ENCODE results near the gene PIK3R6.

Gene PIK3R6

GRCh38 chr17:8867361-8867981 lies at the start of gene PIK3R6:
Gene PIK3R6 (minus strand): TSS chr17:8867674. CDS start chr17:8849794, 17,880 bp downstream.
- no peak within 1 kb of the TSS for H3K27ac ChIP-seq (ENCODE audit: low read depth, low read length, poor library complexity, severe bottlenecking)
- no peak within 1 kb of the TSS for H3K9ac ChIP-seq (ENCODE audit: low read length)

GRCh38 chr17:8916466-8916865 lies 49.0 kb upstream of the PIK3R6 start:
- Histone ChIP-seq H3F3A (ENCODE audit: insufficient read depth, low read length) (no peaks in the 10 kb centered on the region), H4K20me1 (ENCODE audit: insufficient read depth, low read length) (no peaks in the 10 kb centered on the region), H3K27me3 (ENCODE audit: insufficient read depth, low read length) (no peaks in the 10 kb centered on the region; the same call in 1 of the 2 replicates), H3K36me3 (ENCODE audit: insufficient read depth, low read length) (no peaks in the 10 kb centered on the region), H3K79me2 (ENCODE audit: insufficient read depth, low read length) (no peaks in the 10 kb centered on the region), H3K9me2 (ENCODE audit: low read depth, low read length) (no peaks in the 10 kb centered on the region), H3K9ac (ENCODE audit: low read length) (no peak overlapping the region), H3K9me3 (ENCODE audit: low read length) (no peaks in the 10 kb centered on the region), H3K4me3 (ENCODE audit: low read depth, low read length, poor library complexity, severe bottlenecking) (no peak overlapping the region), H3K27ac (ENCODE audit: low read depth, low read length, poor library complexity, severe bottlenecking) (no peak overlapping the region), H3K4me1 (ENCODE audit: insufficient read depth, low read length, severe bottlenecking) (no peaks in the 10 kb centered on the region), H3K4me2 (ENCODE audit: low read length) (no peak overlapping the region), H2AFZ (ENCODE audit: low read length) (no peak overlapping the region)
- TF ChIP-seq EZH2 (IDR thresholded peaks at IDR 0.05; ENCODE audit: borderline replicate concordance, low read length) (no peak), CTCF (IDR thresholded peaks at IDR 0.05; ENCODE audit: low read length) (no peak)

More at GRCh38 chr17:8867361-8867981, at the start of gene PIK3R6:
- H3K27me3 ChIP-seq (ENCODE audit: insufficient read depth, low read length): no peaks in the 10 kb centered on the region; the same call in 1 of the 2 replicates
- no peaks in the 10 kb centered on the region for H3K9me2 ChIP-seq (ENCODE audit: low read depth, low read length)
- no peaks in the 10 kb centered on the region for H3K36me3 ChIP-seq (ENCODE audit: insufficient read depth, low read length)
- no peak within 1 kb of the TSS for H3K4me3 ChIP-seq (ENCODE audit: low read depth, low read length, poor library complexity, severe bottlenecking)
- H3K9me3 ChIP-seq (ENCODE audit: low read length): no peaks in the 10 kb centered on the region
- no peak within 1 kb of the TSS for H2AFZ ChIP-seq (ENCODE audit: low read length)
- no peaks in the 10 kb centered on the region for H4K20me1 ChIP-seq (ENCODE audit: insufficient read depth, low read length)
- no peak within 1 kb of the TSS for H3K4me2 ChIP-seq (ENCODE audit: low read length)
- no peaks in the 10 kb centered on the region for H3K4me1 ChIP-seq (ENCODE audit: insufficient read depth, low read length, severe bottlenecking)
- no peaks in the 10 kb centered on the region for H3K79me2 ChIP-seq (ENCODE audit: insufficient read depth, low read length)
- no peaks in the 10 kb centered on the region for H3F3A ChIP-seq (ENCODE audit: insufficient read depth, low read length)
- TF ChIP-seq EZH2 (IDR thresholded peaks at IDR 0.05; ENCODE audit: borderline replicate concordance, low read length) (no peak), CTCF (IDR thresholded peaks at IDR 0.05; ENCODE audit: low read length) (no peak)

- H3K9me2 ChIP-seq (ENCODE audit: low read depth, low read length): no peaks in the 10 kb centered on the region
- H3K27ac ChIP-seq (ENCODE audit: low read depth, low read length, poor library complexity, severe bottlenecking): no peak overlapping the region
- TF ChIP-seq CTCF (IDR thresholded peaks at IDR 0.05; ENCODE audit: low read length): no peak
- H3F3A ChIP-seq (ENCODE audit: insufficient read depth, low read length): no peaks in the 10 kb centered on the region
- no peak overlapping the region for H3K4me3 ChIP-seq (ENCODE audit: low read depth, low read length, poor library complexity, severe bottlenecking)
- no peak overlapping the region for H2AFZ ChIP-seq (ENCODE audit: low read length)
- no peaks in the 10 kb centered on the region for H3K36me3 ChIP-seq (ENCODE audit: insufficient read depth, low read length)
- no peak overlapping the region for H3K4me2 ChIP-seq (ENCODE audit: low read length)
- H4K20me1 ChIP-seq (ENCODE audit: insufficient read depth, low read length): no peaks in the 10 kb centered on the region
- no peaks in the 10 kb centered on the region for H3K9me3 ChIP-seq (ENCODE audit: low read length)
- no peaks in the 10 kb centered on the region; the same call in 1 of the 2 replicates for H3K27me3 ChIP-seq (ENCODE audit: insufficient read depth, low read length)
- H3K4me1 ChIP-seq (ENCODE audit: insufficient read depth, low read length, severe bottlenecking): no peaks in the 10 kb centered on the region
- no peaks in the 10 kb centered on the region for H3K79me2 ChIP-seq (ENCODE audit: insufficient read depth, low read length)
- H3K9ac ChIP-seq (ENCODE audit: low read length): no peak overlapping the region
Observed at GRCh38 chr17:8914554-8914953, 47.1 kb upstream of the PIK3R6 start.

Data from OCI-LY1 (cell line).